Endothelial cell of umbilical vein (primary cell): ENCODE measurements around the gene GCNT2. TPM values are rescaled to one million over a fixed set of nuclear protein-coding genes. Genes with fewer than 3 reads are reported as not detected.

Experiments
- BruUV-seq: library from RNA; stranded (reverse); fragments of 400-500 nt; replicated peaks from 2 replicates; lab custom pipeline; 2021; lab: Mats Ljungman, UMichigan
- CTCF ChIA-PET: fragments of 300-600, 350-600 bp; sonication (Branson Sonifier 250); formaldehyde crosslinking; loops from one replicate; lab custom pipeline; 2021; ENCODE audit warnings: antibody characterized with exemption, inconsistent platforms; lab: Charles Lee
- POLR2A ChIA-PET: fragments of 300-600, 350-600 bp; sonication (Branson Sonifier 250); formaldehyde crosslinking; loops from one replicate; lab custom pipeline; 2021; ENCODE audit warnings: antibody characterized with exemption, inconsistent platforms; lab: Charles Lee
- DNase-seq: peaks from one replicate; pipeline ENCODE4 v3.0.0-alpha.2; 2011; ENCODE audit warnings: low read depth, low spot score
- FAIRE-seq: peaks from 2 replicates; lab custom pipeline; 2011; peaks lifted over from hg19 to GRCh38; lab: Jason Lieb, UNC
- H2AFZ ChIP-seq: 2 replicates; pipeline ENCODE4 v1.6.0; 2012; ENCODE audit warnings: low read depth, low read length, control low read depth, inconsistent platforms
- H3K27ac ChIP-seq: 2 replicates; pipeline ENCODE4 v1.5.1; 2011; ENCODE audit warnings: low read depth, mild to moderate bottlenecking, control low read depth, low read length, moderate library complexity; ENCODE audit not compliant: insufficient read depth
- H3K27me3 ChIP-seq, 2 experiments: 2 replicates each; pipeline versions ENCODE4 v1.6.0 to v1.6.1; 2011; ENCODE audit warnings: low read length in 2 of 2, mixed read lengths in 1 of 2; ENCODE audit not compliant: control insufficient read depth in 2 of 2, insufficient read depth in 2 of 2
- H3K36me3 ChIP-seq, 2 experiments: 2 replicates in 1 of 2; 3 replicates in 1 of 2; pipeline ENCODE4 v1.5.1; 2011; ENCODE audit warnings: low read length in 2 of 2, mild to moderate bottlenecking in 1 of 2, moderate library complexity in 1 of 2; ENCODE audit not compliant: control insufficient read depth in 2 of 2, insufficient read depth in 2 of 2; ENCODE audit errors: extremely low read depth in 1 of 2
- H3K4me1 ChIP-seq: 3 replicates; pipeline ENCODE4 v1.5.1; 2011; ENCODE audit warnings: mild to moderate bottlenecking, low read length; ENCODE audit not compliant: control insufficient read depth, insufficient read depth; ENCODE audit errors: extremely low read depth
- H3K4me2 ChIP-seq: 2 replicates; pipeline ENCODE4 v1.6.1; 2011; ENCODE audit warnings: low read length, control low read depth, mixed read lengths; ENCODE audit not compliant: insufficient read depth
- H3K4me3 ChIP-seq, 3 experiments: fragments of 200-600 bp in 1 of 3; sonication (generic), shearing (Covaris generic) in 1 of 3; replicated peaks in 1 of 3; 2 replicates each; pipeline ENCODE4 v1.5.1; 2011 to 2016; ENCODE audit warnings: control low read depth in 3 of 3, low read length in 3 of 3, mild to moderate bottlenecking in 2 of 3, inconsistent platforms in 1 of 3, low read depth in 1 of 3, moderate library complexity in 1 of 3; ENCODE audit not compliant: insufficient read depth in 1 of 3
- H3K79me2 ChIP-seq: 2 replicates; pipeline ENCODE4 v1.6.0; 2012; ENCODE audit warnings: low read length, inconsistent platforms; ENCODE audit not compliant: control insufficient read depth, insufficient read depth
- H3K9ac ChIP-seq: replicated peaks from 2 replicates; pipeline ENCODE3; 2011; ENCODE audit warnings: low read length, control low read depth; ENCODE audit not compliant: insufficient read depth; ENCODE audit errors: extremely low read depth
- H3K9me1 ChIP-seq: replicated peaks from 3 replicates; pipeline ENCODE4 v1.6.0; 2011; ENCODE audit warnings: mild to moderate bottlenecking, low read length; ENCODE audit not compliant: control insufficient read depth, insufficient read depth; ENCODE audit errors: extremely low read depth
- H3K9me3 ChIP-seq: replicated peaks from 2 replicates; pipeline ENCODE4 v1.5.1; 2012; ENCODE audit warnings: low read length, inconsistent platforms; ENCODE audit not compliant: control insufficient read depth, insufficient read depth
- H4K20me1 ChIP-seq: replicated peaks from 2 replicates; pipeline ENCODE3; 2011; ENCODE audit warnings: mild to moderate bottlenecking, low read length; ENCODE audit not compliant: control insufficient read depth, insufficient read depth; ENCODE audit errors: extremely low read depth
- CTCF ChIP-seq, 2 donors: IDR thresholded peaks; 1 replicate in 1 of 2; 2 replicates in 1 of 2; pipeline ENCODE4 v1.5.1; 2011; ENCODE audit warnings: low read length in 2 of 2, mild to moderate bottlenecking in 2 of 2, moderate library complexity in 2 of 2, control low read depth in 1 of 2, inconsistent platforms in 1 of 2, low read depth in 1 of 2; ENCODE audit not compliant: insufficient read depth in 1 of 2; ENCODE audit errors: extremely low read depth in 1 of 2
- GATA2 ChIP-seq: IDR thresholded peaks from 2 replicates; pipeline ENCODE4 v1.7.0; 2011; ENCODE audit warnings: low read depth, mild to moderate bottlenecking, moderate library complexity, mixed read lengths, low read length; ENCODE audit not compliant: insufficient read length, insufficient read depth
- JUN ChIP-seq: IDR thresholded peaks from 2 replicates; pipeline ENCODE4 v1.6.1; 2011; ENCODE audit warnings: borderline replicate concordance, low read depth; ENCODE audit not compliant: insufficient read length, insufficient read depth
- MAX ChIP-seq: IDR thresholded peaks from 2 replicates; pipeline ENCODE4 v1.6.1; 2011; ENCODE audit not compliant: insufficient read depth, insufficient read length
- MYC ChIP-seq: IDR thresholded peaks from one replicate; pipeline ENCODE4 v1.6.1; 2011; ENCODE audit warnings: mild to moderate bottlenecking, low read depth, low read length
- POLR2A ChIP-seq: IDR thresholded peaks from 2 replicates; pipeline ENCODE4 v1.6.1; 2012; ENCODE audit warnings: low read depth, mild to moderate bottlenecking, control low read depth, low read length
- dilution Hi-C: fragments of 300-500 bp; cut with MboI; formaldehyde crosslinking; loops from one replicate; pipeline ENCODE4 v1.15.0; 2019; ENCODE audit warnings: low sequenced_read_pairs; ENCODE audit not compliant: extremely low pct_ligation_motif_present
- intact Hi-C: fragments of 100-400 bp; cut with micrococcal nuclease; formaldehyde crosslinking; loops from one replicate; pipeline ENCODE4 v1.10.0; 2022
- polyA plus RNA-seq, 4 experiments: library from polyadenylated mRNA; depleted of rRNA in 3 of 4; stranded (reverse) in 3 of 4; unstranded in 1 of 4; fragments of >200 nt; gene quantifications; 2 replicates each; pipeline versions ENCODE4 v1.2.1 to v1.2.3, GENCODE V29; 2011 to 2012; ENCODE audit warnings: missing spikeins in 1 of 4
- total RNA-seq: library from RNA; stranded (reverse); gene quantifications from 2 replicates; pipeline ENCODE4 v1.2.3, GENCODE V29; 2021

Gene GCNT2
- total and polyA plus RNA-seq, 2 donors (not counting 3 experiments of a cell fraction or from before 2014, with no cell fraction given), result 3.8 to 10.9 TPM

- Histone ChIP-seq H3K4me3 (no peak overlapping the region), H3K9me1 (no peaks in the 10 kb centered on the region), H3K36me3 (no peaks in the 10 kb centered on the region), H4K20me1 (no peaks in the 10 kb centered on the region), H2AFZ (no peak overlapping the region), H3K4me2 (no peak overlapping the region), H3K9me3 (no peaks in the 10 kb centered on the region), H3K9ac (no peak overlapping the region), H3K27ac (no peak overlapping the region), H3K79me2 (no peaks in the 10 kb centered on the region), H3K27me3 (no peaks in the 10 kb centered on the region), H3K4me1 (no peaks in the 10 kb centered on the region)
- FAIRE-seq (no peak), DNase-seq (no peak)
- dilution Hi-C loops, result no loop called here
- intact Hi-C loops, result no loop called here
- POLR2A ChIA-PET, result no interaction called here
- BruUV-seq, result no TSS peak
- CTCF ChIA-PET, result interaction anchor here (0.7 kb wide), 1 partner anchor 15 kb away, joined by 3 read pairs; no protein-coding TSS in a partner anchor
- no peak for TF ChIP-seq MYC
These were observed 82.1 kb downstream of the GCNT2 start for GRCh38 chr6:10603219-10603618.

- H4K20me1 ChIP-seq, result no peaks in the 10 kb centered on the region
- intact Hi-C loops (no loop called here), dilution Hi-C loops (no loop called here)
- no peaks in the 10 kb centered on the region for H3K9me3 ChIP-seq
- DNase-seq (no peak), FAIRE-seq (no peak)
- H3K4me2 ChIP-seq, result no peak overlapping the region
- H3K4me1 ChIP-seq, result no peaks in the 10 kb centered on the region
- no peak overlapping the region for H2AFZ ChIP-seq
- ChIA-PET CTCF (no interaction called here), POLR2A (no interaction called here)
- TF ChIP-seq GATA2, result no peak
- no peak for TF ChIP-seq MAX
- no peak for TF ChIP-seq CTCF (IDR thresholded peaks at IDR 0.05; ENCODE audit: extremely low read depth in 1 of 2, insufficient read depth in 1 of 2, low read depth in 1 of 2, low read length in 2 of 2)
- no peak for TF ChIP-seq POLR2A
- no peak for TF ChIP-seq JUN
- no peaks in the 10 kb centered on the region for H3K36me3 ChIP-seq
- no peaks in the 10 kb centered on the region for H3K79me2 ChIP-seq
- BruUV-seq, result no TSS peak
- H3K27me3 ChIP-seq, result no peaks in the 10 kb centered on the region
- no peak overlapping the region for H3K4me3 ChIP-seq
- no peaks in the 10 kb centered on the region for H3K9me1 ChIP-seq
- no peak overlapping the region for H3K27ac ChIP-seq
- no peak overlapping the region for H3K9ac ChIP-seq
These were observed 87.9 kb downstream of the GCNT2 start for GRCh38 chr6:10609038-10609437.
